ENCODE results near the gene GXYLT2. TPM values are rescaled to one million over a fixed set of nuclear protein-coding genes. Genes with fewer than 3 reads are reported as not detected.

The GXYLT2 gene
- total and polyA plus RNA-seq, 2 of the 13 experiments (the other 11 are each of a cell fraction or from before 2014, with no cell fraction given), result 4.3 to 6.9 TPM

- TF ChIP-seq, protein P1, sequence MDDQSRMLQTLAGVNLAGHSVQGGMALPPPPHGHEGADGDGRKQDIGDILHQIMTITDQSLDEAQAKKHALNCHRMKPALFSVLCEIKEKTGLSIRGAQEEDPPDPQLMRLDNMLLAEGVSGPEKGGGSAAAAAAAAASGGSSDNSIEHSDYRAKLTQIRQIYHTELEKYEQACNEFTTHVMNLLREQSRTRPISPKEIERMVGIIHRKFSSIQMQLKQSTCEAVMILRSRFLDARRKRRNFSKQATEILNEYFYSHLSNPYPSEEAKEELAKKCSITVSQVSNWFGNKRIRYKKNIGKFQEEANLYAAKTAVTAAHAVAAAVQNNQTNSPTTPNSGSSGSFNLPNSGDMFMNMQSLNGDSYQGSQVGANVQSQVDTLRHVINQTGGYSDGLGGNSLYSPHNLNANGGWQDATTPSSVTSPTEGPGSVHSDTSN (CRISPR knock-in tag; IDR thresholded peaks at IDR 0.05; ENCODE audit: borderline replicate concordance), result no peak
- TF ChIP-seq, protein P2, sequence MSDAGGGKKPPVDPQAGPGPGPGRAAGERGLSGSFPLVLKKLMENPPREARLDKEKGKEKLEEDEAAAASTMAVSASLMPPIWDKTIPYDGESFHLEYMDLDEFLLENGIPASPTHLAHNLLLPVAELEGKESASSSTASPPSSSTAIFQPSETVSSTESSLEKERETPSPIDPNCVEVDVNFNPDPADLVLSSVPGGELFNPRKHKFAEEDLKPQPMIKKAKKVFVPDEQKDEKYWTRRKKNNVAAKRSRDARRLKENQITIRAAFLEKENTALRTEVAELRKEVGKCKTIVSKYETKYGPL (CRISPR knock-in tag; IDR thresholded peaks at IDR 0.05), result peak; percentile 93
- TF ChIP-seq ARNTL (CRISPR knock-in tag; IDR thresholded peaks at IDR 0.05) (no peak), ZNF12 (CRISPR knock-in tag; IDR thresholded peaks at IDR 0.05) (peak; percentile 81; the same call in 1 of the 2 replicates), ETV5 (CRISPR knock-in tag; IDR thresholded peaks at IDR 0.05; ENCODE audit: borderline replicate concordance) (peak; percentile 38; the same call in 1 of the 2 replicates), JUN (CRISPR knock-in tag; IDR thresholded peaks at IDR 0.05) (peak; percentile 68; the same call in 1 of the 2 replicates), ZNF792 (CRISPR knock-in tag; IDR thresholded peaks at IDR 0.05) (peak; percentile 69; the same call in 1 of the 2 replicates), ZNF33B (CRISPR knock-in tag; IDR thresholded peaks at IDR 0.05) (no peak), GLI4 (CRISPR knock-in tag; IDR thresholded peaks at IDR 0.05; ENCODE audit: borderline replicate concordance) (no peak), NCOA1 (CRISPR knock-in tag; IDR thresholded peaks at IDR 0.05) (no peak), HES4 (CRISPR knock-in tag; IDR thresholded peaks at IDR 0.05; ENCODE audit: borderline replicate concordance) (no peak), MIXL1 (CRISPR knock-in tag; IDR thresholded peaks at IDR 0.05) (no peak), ZNF446 (CRISPR knock-in tag; IDR thresholded peaks at IDR 0.05) (no peak), POLR2G (IDR thresholded peaks at IDR 0.05; ENCODE audit: low read depth, low read length) (no peak), ZBTB3 (CRISPR knock-in tag; IDR thresholded peaks at IDR 0.05; ENCODE audit: borderline replicate concordance, low read depth) (no peak), ZNF550 (CRISPR knock-in tag; IDR thresholded peaks at IDR 0.05; ENCODE audit: borderline replicate concordance) (no peak), NPAS2 (CRISPR knock-in tag; IDR thresholded peaks at IDR 0.05; ENCODE audit: borderline replicate concordance) (no peak), FOXA1 (IDR thresholded peaks at IDR 0.05) (no peak), FOXA1 (CRISPR knock-in tag; IDR thresholded peaks at IDR 0.05) (peak; percentile 63), ZFX (CRISPR knock-in tag; IDR thresholded peaks at IDR 0.05; ENCODE audit: low read depth) (no peak), FOXK1 (CRISPR knock-in tag; IDR thresholded peaks at IDR 0.05; ENCODE audit: borderline replicate concordance, low read depth) (peak; percentile 83; the same call in 1 of the 2 replicates), RFXAP (CRISPR knock-in tag; IDR thresholded peaks at IDR 0.05; ENCODE audit: borderline replicate concordance) (no peak), PITX1 (CRISPR knock-in tag; IDR thresholded peaks at IDR 0.05) (peak; percentile 22; the same call in 1 of the 2 replicates), SAP130 (CRISPR knock-in tag; IDR thresholded peaks at IDR 0.05; ENCODE audit: low read depth) (peak; percentile 71), TRAFD1 (CRISPR knock-in tag; IDR thresholded peaks at IDR 0.05; ENCODE audit: borderline replicate concordance) (no peak), TEAD3 (CRISPR knock-in tag; optimal IDR thresholded peaks at IDR 0.05; ENCODE audit: borderline replicate concordance) (peak; percentile 97), KLF11 (CRISPR knock-in tag; IDR thresholded peaks at IDR 0.05) (no peak), ZMYM3 (CRISPR knock-in tag; IDR thresholded peaks at IDR 0.05) (no peak), IRF2 (CRISPR knock-in tag; IDR thresholded peaks at IDR 0.05) (peak; percentile 78), CEBPB (IDR thresholded peaks at IDR 0.05; ENCODE audit: borderline replicate concordance, low read depth, low read length) (peak; percentile 99), SMAD9 (CRISPR knock-in tag; IDR thresholded peaks at IDR 0.05) (no peak), KDM5B (CRISPR knock-in tag; IDR thresholded peaks at IDR 0.05; ENCODE audit: borderline replicate concordance) (no peak)
These were observed 15.2 kb downstream of the GXYLT2 start (continued) for GRCh38 chr3:72903004-72903403.

Data from HepG2 (cell line).